HG02970 (cell line): Measurements from ENCODE around the gene ZNF831.

Experiments used
- ATAC-seq: cut with Tn5 transposase; IDR thresholded peaks from one replicate; pipeline ENCODE4 v1.9.1; 2021; ENCODE audit warnings: mild to moderate bottlenecking, moderate library complexity, moderate number of reproducible peaks; ENCODE audit not compliant: unreplicated experiment, low FRiP score

ZNF831 gene

DNA sequence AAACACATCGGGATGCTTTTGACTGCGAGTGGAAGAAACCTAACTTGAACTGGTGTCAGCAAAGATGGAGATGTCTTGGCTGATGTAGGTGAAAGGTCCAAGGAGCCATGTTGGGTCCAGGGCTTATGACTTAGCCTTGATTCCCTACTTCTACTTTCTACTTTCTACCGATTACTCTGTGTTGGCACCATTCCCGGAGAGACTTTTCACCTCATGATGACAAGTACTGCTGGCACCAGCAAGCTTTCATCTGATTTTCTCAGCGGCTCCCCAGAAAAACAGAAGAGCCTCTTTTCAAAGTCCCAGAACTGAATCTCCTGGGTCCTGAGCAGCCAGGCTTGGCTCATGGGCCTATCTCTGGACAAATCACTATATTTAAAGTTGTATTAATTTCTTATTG is 131.9 kb downstream of the ZNF831 start:
- no peak for ATAC-seq

DNA sequence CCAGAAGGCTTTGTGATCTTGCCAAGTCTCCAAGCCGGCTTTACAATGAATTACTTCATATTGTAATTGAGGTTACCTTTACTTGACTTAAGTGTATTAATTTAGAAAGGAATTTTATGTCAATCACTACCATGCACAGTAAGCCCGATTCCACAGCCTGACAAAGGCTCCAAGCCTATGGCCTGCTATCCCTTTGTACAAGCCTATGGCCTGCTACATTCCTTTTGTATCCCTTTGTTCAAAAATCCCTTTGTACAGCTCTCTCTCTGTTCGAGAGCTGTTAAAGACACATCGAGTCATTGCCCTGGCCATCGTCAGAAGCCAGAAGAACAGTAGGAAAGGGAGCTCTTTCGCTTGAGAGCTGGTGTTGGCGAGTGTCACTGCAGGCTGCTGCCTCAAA is 134.1 kb downstream of the ZNF831 start:
- ATAC-seq = no peak

DNA sequence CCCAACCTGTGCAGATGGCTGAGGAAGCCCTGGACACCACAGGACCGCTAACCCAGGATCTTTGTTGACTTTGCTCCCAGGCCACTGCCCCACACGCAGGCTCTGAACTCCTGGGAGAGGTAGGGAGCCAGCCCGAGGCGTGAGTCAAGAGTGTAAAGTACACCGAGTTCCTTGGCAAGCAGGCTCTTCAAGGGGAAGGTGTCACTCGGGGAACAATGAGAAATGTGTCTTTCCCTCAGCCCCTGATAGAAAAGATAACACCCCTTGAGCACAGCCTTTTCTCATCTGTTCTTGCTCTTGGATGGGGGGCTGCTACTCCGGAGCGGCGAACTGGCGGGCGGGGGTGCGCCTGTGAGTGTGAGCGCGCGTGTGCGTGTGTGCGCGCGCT is 136.3 kb downstream of the ZNF831 start:
- no peak for ATAC-seq

DNA sequence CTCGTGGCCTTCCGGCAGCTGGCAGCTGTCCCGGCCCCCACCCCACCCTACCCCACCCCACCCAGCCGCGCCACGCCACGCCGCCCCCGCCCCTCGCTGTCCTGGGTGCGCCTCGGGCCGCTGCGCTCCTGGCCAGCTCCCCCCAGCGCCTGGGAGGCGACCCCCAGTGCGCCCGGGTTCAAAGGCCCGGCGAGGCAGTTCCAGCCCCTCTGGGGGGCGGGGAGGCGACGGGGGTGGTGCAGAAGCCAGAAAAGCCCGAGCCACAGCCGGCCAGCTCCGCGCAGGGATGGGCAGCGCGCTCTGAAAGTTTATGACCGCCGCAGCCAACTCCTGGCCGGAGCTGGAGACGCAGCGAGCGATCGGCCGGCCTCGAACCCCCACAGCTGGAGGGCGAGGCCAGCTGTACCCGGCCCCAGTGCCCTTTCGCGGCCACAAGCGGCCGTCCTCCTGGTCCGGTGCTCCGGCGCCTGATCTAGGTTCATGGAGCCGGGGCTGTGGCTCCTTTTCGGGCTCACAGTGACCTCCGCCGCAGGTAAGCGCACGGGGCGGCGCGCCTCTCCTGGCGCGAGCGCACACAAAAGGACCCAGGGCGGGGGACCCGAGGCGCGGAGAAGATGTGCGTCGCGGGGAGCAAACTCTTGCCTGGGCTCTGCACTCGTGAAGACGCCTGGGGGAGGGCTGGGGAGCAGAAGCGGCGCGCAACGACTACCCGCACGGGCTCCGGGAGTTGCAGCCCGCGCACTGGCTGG is 136.9 kb downstream of the ZNF831 start, which contains the start of gene EDN3:
Gene EDN3, plus strand, starts transcription at position 279 of the 749 bp plus-strand sequence. Its CDS starts 202 bp downstream, at position 481.
- no peak for ATAC-seq

DNA sequence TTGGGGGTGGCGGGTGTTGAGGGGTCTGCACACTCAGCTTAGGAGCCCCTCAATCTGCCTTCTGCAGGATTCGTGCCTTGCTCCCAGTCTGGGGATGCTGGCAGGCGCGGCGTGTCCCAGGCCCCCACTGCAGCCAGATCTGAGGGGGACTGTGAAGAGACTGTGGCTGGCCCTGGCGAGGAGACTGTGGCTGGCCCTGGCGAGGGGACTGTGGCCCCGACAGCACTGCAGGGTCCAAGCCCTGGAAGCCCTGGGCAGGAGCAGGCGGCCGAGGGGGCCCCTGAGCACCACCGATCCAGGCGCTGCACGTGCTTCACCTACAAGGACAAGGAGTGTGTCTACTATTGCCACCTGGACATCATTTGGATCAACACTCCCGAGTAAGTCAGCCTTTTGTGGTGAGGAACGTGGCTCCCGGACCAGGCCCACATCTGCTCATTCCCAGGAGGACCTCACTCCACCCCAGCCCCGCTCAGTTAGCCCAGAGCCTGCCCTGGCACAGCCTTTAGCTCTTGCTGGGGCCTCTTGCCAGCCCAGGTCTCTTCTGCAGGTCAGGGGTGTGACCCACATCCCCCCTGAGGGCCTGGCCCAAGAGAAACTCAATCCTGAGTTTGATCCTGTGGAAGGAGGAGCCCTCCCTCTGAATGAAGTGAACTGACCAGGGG is 137.9 kb downstream of the ZNF831 start:
- ATAC-seq = no peak

DNA sequence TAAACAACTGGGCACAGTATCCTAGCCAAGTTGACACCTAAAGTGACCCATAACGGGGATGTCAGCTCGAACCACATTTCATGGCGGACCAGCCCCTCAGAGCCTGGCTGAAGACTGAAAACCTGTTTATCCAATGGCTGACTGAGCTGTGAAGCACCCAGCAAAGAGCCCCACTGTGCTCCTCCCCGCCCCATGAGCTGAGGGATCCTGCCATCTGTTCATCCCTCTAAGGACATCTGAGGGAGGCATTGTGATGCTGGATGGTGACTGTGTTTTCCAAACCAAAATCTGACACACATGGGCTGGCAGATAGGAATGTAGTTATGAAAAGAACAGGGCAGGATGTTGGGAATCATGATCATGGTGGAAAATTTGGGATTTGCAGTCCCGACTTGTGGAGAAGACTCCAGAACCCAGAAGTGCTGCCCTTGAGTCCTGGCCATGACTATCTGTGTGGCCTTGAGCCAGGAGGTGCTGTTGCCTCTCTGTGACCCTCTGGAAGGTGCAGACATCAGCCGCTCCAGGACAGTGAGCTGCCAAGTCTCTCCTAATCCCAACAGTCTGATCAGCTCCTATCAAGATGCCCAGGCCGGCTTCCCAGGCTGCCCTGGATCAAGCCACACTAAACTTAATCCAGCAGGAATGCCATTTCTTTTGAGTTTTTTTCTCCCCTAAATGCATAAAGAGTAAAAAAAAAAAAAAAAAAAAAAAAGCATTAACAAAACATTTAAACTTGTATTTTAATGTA is 142.5 kb downstream of the ZNF831 start:
- ATAC-seq = no peak

DNA sequence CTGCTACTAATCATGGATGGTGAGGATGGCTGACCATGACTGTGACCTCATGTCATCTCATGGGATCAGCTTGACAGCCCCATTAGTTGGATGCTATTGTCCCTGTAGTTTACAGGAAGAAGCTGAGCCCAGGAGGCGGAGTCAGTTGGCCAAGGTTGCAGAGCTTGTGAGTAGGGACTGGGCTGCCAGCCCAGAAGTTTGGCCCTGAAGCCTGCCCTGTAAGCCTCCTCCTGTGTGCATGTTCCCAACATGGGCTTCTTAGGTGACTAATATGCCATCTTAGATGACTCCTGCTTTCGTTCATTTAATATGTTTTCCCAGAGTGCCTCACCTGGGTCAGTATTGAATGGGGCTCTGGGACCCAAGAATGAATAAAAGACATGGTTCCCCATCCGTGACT is 143.6 kb downstream of the ZNF831 start:
- ATAC-seq = no peak
